ENCODE results near the gene TMA7B.
"Not testable (repeated sequence)": the region's sequence is repeated elsewhere in the genome, so short reads cannot be mapped to it uniquely, and the experiment has no call there.

TMA7B gene

DNA sequence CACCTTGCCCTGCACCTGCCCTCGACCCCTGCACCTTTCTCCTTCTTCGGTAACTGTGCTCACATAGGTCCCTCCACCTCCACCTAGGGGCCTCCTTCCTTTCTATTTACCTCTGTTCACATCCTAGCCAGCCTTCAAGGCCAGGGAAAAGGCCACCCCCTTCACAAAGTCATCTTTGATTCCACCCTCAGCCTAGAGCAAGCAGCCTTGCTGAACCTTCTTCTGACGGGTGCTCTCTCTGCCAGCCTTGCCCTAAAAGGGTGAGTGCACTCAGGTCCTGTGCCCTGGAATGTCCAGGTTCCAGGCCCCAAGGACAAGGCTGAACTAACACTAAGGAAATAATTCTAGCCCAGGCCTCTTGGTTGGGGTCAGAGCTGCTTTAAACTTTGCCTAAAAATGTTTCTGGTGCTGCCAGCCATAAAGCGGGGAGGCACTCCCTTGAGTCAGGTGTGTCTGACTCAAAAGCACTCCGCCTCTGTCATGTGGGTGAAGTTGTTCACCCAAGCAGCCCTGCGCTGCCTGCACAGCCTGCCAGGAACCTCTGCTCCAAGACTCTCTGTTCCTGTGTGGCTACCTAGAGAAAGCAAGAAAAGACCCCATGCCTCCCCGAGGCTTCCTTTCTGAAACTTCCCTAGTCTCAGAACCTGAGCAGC is 25.3 kb downstream of the TMA7B start:
- FAIRE-seq = no peak

DNA sequence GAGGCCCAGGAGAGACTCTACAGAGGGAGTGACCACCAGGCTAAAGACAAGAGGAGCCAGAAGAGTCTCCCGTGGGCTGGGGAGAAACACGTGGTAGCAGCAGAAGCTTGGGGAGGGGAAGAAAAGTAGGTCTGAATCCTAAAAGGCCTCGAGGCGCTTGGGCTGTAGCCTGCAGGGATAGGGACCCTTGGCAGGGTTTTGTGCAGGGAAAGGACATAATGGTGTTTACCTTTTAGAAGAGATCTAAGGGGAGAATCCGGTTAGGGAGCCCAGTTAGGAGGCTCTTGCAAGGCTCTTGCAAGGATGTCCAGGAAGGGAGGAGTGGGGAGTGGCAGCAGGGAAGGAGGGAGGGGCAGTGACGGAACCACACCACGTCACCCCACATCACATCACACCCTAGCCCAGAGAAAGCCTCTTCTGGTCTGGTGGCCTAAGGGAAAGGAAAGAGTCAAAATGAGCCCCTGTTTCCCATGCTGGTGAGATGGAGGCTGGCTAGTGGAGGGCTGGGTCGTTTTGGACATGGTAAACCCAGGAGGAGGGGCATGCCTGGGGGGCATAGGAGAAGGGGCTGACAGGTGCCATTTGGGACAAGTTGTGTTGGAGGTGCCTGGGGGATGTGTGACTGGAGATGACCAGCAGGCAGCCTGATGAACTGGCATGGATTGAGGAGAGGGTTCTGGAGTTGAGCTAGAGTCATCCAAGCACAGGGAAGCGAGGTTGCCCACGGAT is 28.4 kb downstream of the TMA7B start:
- no peak for FAIRE-seq

DNA sequence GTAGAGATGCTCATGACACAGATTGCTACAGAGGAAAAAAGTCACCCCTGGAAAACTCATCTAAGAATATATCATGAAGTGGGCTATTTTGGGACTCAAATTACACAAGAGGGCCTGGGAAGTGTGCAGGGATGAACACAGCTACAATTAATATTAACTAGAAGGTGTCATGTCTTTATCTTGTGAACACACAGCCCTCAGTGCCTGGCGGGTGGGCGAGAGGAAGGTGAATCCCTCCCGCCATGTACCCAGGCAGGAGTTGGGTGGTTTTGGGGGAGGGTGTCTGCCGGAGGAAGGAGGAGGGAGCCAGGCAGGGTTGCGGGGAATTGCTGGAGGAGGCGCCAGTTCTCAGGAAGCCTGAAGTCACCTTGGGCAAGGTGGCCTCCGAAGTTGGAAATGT is 29.4 kb downstream of the TMA7B start:
- FAIRE-seq = no peak

DNA sequence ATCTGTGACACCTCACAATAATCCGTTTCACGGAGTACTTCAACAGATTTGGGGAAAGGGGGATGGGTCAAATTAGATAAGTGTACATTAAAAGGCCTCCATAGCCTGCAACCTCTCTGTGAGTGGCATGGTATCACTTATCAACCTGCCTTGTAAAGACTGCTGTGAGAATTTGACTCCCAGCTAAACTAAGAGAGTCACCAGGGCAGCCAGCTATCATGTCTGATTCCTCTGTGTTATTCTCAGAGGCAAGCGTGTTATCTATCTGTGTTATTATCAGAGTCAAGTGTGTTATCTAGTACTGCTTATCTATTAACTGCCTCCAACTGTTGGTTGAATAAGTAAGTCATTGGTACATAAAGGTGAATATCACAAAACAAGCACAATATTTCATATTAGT is 30.5 kb downstream of the TMA7B start:
- FAIRE-seq = no peak

DNA sequence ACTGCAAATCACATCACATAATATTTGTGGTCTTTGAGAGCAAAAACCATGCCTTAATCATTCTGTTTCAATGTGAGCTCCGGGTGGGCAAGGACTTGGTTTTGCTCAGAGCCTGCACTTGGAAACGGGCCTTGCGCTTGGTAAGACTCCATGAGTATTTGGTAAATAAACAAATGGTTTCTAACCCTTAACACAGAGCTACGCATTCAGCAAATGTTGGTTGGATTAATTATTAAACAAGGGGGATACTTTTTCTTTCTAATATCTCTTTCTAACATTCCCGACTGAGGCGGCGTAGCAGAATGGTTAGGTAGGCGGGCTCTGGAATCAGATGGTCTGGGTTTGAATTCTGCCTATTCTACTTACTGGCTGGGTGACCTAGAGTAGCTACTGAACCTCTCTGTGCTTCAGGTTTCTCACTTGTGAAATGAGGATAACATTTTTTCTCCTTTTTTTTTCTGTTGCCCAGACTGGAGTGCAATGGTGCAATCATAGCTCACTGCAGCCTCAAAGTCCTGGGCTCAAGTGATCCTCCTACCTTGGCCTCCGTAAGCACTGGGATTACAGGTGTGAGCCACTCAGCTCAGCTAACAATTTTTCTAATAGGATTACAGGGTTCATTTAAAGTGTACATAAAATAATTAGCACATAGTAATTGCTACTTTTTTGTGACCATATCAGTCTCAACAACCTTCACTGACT is 31.1 kb downstream of the TMA7B start:
- FAIRE-seq = peak; percentile 60

DNA sequence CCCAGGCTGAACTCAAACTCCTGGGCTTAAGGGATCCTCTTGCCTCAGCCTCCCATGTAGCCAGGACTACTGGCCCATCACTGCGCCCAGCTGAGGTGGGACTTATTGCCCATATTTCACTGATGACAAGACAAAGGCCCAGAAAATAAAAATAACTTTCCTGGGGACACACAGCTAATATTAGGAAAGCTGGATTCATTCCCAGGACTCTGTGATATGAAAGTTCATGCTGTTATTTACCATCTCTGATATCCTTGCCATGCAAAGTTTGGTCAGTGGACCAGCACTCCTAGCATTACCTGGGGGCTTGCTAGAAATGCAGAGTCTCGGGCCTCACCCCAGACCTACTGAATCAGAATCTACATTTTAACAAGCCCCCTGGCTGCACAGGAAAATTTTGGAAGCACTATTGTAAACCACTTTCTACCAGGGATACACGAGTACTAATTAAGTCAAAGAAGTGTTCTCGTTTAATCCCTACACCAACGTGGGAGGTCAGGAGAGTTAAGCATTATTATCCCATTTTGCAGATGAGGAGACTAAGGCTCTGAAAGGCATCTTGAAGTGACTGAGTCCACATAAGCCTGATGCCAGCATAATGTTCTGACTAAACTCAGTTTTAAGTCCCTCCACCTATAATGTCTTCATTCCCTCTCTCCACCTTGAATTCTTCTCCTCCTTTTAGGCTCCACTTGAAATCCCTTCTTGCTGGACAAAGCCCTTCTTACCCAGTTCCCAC is 32.1 kb downstream of the TMA7B start:
- no peak for FAIRE-seq

DNA sequence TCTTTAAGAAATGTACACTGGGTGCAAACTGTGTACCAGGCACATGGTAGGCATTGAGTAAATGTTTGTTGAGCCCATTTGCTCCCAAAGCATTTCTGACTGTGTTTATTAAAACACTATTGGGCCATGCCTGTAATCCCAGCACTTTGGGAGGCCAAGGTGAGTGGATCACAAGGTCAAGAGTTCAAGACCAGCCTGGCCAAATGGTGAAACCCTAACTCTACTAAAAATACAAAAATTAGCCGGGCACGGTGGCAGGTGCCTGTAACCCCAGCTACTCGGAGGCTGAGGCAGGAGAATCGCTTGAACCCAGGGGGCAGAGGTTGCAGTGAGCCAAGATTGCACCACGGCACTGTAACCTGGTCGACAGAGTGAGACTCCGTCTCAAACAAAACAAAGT is 32.7 kb downstream of the TMA7B start:
- FAIRE-seq = not testable (repeated sequence)

DNA sequence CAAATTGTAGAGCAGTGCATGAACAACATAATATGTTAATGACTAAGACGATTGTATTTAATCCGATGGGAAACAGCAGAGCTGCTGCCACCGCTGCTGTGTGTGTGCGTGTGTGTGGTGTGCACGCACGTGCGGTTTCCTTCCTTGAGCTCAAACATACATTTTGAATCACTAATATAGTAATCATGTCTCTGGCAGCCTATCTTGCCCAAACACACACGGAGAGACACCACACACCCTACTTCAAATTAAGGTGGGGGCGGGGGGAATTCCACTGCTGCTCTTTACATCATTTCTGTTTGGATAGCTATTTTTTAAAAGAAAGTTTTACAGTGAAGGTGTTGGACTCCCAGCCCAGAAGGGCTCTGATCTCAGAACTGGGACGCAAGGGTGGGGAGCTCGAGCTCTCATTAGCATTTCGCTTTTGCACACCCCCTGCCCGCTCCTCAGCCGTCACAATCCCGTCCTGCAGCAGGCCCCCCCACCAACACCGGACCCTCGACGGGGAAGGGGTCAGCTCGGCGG is 33.9 kb downstream of the TMA7B start:
- no peak for FAIRE-seq

DNA sequence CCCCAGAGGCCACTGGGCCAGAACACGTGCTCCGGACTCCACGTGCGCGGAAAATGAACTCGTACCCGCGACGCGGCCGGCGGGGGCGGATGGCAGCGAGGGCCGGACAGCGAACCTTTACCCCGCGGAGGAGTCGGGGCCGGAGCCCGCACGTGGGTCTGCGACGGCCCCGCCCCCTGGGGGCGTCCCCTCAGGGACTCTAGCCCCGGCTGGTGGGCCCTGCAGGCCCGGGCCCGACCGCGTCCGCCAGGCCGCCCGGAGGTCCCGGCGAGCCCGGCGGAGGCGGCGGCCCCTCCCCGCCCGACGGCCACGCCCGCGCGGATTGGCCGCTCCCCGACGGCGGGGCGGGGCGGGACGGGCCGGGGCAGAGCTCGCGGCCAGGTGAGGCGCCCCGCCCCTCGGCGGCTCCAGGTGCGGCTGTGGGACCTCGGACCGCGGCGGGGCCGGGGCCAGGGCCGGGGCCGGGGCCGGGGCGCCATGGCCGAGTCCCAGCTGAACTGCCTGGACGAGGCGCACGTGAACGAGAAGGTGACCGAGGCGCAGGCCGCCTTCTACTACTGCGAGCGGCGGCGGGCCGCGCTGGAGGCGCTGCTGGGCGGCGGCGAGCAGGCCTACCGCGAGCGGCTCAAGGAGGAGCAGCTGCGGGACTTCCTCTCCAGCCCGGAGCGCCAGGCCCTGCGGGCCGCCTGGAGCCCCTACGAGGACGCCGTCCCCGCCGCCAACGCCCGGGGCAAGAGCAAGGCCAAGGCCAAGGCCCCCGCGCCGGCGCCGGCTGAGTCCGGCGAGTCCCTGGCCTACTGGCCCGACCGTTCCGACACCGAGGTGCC is 34.6 kb downstream of the TMA7B start, which contains the start of gene FAM83F:
Gene FAM83F (plus strand): TSS at position 389 of the 827 bp plus-strand sequence. CDS start 89 bp downstream, at position 478.
- FAIRE-seq = no peak

DNA sequence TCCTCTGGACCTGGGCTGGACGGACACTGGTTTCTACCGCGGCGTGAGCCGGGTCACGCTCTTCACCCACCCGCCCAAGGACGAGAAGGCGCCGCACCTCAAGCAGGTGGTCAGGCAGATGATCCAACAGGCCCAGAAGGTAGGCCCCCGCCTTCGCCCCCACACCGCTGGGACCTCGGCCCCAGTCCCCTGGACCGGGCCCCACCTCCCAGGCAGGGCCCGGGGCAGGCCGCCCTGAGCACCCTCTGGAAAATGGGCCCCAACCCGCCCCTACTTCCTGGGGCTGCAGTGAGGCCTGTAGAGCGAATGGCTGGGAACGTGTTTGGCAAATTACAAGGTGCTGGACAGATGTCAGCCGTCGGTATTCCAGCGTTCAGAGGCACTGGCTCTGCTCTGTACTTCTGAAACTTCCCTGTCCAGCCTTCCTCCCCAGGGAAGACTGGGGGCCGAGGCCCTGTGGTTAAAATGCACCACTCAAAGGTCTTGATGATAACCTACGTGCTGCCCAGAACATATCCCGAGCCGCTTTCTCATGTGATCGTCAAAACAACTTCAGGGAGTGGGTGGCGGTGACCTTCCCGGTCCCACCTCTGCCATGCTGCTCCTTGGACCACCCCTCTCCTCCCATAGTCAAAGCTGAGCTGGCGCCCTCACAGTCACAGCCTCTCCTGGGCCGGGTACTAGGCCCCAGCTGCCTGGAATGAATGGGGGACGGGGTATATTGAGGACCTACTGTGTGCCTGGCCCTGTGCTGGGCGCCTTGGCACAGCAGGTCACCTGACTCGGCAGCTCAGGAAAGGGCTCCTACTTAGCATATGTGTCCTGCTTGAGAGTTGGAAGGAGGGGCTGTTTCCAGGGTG is 35.4 kb downstream of the TMA7B start:
- FAIRE-seq = no peak

DNA sequence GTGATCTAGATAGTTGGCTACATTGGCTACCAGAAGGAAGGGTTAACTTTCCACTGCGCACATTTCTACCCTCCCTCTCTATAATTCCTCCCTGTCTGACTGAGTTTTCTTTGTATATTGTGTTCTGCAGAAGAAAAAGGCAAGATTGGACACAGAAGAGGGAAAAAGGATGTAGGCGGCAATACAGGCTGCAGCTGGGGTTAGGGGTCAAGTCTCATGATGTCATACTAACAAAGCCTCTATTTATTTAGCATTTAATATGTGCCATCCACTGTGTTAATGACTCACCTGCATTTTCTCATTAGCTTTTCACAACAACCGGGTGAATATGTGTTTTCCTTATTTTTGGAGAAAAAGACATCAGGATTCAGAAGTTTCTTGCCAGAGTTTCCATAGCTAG is 36.5 kb downstream of the TMA7B start:
- no peak for FAIRE-seq

DNA sequence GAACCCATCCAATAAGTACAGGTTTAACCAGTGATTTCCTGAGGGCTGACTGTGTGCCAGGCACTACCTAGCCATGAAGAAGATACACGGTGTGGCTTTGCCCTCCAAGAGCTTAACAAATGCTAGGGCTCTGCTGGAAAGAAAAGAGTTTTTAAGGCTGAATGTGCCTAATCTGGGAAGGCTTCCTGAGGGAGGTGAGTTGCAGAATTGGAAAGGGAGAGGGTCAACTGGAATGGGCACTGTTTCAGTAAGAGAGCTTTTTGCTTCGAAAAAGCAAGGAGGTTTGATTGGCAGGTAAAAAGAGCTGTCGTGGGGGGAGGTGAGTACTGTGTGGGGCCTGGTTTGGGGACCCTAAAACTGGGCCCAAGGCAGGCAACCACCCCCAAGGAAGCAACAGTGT is 37.2 kb downstream of the TMA7B start:
- FAIRE-seq = no peak

DNA sequence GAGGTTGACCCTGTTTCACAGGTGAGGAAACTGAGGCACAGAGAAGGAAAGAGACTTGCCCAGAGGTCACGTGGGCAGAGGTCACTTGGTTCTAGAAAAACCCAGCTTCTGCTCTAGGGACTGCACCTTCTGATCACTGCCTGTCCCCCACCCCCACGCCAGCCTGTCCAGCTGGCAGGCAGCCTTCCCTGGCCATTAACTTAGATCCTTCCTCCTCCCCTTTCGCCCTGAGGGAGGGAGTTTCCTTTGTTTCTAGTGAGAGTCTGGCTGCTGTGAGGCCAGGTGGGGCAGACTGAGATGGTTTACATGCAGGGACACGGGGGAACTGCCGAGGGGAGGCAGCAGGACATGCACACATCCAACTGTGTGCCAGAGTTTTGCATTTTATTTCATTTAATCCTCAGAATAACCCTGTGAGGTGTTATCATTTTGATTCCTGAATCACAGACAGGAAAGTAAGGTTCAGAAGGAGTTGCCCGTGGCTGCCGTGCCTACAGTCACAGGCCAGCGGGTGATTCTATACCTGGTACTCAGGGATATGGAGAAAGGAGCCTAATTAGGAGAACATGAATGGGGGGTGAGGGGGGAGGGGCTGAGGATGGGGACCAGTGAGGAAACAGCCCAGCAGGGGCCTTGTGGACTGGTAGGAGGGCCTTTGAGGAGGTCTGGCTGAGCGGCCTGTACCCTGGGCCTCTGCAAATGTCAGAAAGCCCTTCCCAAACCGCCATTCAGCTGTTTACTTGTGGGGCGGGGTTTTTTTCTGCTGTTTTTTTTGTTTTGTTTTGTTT is 37.9 kb downstream of the TMA7B start:
- no peak for FAIRE-seq

DNA sequence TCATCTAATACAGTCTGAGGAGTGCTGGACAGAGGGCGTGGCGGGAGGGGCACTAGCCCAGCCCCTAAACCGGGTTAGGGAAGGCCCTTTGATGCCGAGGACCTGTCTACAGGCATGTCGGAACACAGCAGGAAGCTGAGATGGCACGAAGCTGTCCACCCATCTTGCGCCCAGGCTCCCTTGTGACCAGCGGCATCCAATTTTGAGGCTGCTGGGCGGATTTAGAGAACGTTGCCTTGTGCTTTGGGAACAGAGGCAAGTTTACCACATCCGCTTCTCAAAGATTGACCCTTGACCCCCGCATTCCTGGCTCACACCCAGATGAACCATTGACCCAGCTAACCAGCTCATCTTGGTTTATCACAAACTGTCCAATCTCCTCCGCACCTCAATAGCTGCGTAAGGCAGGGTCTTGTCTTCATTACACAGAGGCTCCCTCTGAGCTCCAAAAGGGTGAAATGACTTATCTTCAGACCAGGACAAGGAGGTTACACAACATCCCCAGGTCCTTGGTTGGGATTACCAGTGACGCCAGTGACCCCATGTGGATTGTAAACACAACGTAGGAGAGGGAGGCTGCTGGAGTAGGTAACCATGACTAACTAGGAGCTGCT is 39.1 kb downstream of the TMA7B start:
- no peak for FAIRE-seq

DNA sequence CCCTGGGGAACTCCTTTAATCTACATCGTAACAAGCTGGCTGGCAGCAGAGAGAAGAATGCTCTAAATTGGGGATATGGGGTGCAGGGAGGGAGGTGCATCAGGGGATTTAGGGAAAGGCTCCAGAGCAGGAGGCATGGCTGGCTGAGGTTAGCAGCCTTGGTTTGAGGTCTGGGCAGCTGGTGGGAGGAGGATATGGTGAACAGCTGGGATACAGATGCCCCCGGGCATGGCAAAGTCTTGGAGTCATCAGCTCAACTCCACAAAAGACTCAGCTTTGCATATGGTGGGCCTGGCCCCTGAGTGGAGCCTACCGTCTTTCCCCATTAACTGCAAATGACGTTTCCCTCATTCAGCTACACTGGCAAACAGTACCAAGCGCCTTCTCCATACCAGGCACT is 40.0 kb downstream of the TMA7B start:
- FAIRE-seq = no peak

DNA sequence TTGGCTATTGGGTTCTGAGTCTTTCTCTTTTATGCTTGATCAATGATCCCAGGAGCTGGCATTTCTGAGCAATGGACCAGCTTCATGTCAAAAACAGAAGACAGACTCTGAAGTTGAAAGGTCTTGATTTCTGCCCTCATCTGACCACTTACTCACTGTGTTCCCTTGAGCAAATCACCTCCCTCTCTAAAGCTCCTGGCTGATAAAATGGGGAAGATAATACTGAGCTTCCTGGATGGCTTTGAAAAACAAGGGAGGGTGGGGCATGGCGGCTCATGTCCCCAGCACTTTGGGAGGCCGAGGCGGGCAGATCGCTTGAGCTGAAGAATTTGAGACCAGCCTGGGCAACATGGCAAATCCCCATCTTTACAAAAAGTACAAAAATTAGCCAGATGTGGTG is 40.9 kb downstream of the TMA7B start:
- FAIRE-seq = no peak

DNA sequence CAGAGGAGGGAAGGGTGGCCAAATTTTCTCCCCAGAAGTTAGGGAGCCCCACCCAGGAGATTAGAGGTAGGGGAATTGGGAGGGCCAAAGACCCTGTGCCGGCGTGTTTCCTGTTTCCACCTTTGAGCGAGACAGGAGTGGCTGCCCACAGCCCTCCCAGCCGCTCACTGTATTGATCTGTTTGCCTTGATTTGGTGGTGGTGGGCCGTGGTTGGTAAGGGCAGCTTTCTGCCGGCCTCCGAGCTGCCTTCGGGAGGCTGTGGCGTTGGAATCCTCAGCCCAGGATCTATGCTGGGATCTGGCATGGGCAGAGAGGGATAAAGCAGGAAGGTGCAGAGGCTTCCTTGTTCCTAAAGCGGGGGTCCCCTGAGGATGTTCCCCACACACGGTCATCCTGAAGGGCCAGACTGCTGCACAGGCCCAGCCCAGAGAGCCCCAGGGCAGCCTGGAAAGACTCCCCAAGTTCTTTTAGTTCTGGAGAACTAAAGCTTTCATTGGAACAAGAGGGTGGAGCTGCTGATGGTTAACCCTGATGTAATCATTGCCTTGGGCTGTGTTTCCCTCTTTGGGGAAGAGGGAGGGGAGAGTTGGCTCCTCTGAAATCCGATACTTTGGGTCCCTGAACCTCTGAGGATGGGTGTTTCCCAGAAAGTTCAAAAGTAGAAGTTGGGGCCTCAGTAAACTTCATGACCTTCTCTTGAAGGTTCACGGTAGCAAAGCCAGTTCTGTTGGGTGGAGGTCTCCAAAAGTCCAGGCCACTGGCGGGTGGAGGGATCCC is 41.8 kb downstream of the TMA7B start:
- no peak for FAIRE-seq

DNA sequence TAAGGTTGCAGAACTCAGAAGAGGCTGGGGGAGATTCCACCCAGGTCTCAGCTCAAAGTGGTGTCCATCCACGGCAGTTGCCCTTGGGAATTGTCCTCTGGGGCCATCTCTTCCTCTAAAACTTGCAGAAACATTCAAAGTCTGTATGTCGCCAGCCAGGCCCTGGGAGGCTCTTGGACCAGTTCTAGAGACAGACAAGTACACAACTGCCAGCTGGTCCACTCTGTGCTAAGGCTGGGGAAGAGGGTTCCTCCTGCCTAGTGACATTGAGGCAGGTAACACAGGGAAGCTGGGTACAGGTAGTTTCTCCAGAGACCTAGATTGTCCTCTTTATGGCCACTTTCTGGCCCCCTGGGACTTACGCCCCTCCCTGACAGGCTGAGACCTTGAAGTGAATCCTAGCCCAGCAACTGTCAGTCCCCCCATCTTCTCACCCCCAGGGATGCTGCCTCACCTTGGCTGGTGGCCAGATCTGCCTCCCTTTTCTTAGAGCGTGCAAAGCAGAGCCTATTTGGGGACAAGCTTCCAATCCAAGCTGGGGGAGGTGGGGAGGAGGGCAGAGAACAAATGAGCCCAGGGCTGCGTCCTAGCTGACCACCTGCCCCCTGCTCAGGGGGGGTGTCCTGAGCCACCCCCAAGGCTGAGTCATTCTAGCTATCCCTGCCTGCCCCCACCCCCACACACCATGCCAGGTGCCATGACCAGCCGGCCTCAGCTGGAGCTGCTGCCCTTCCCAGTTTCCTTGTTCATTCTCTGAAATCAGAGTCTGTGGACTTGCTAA is 42.9 kb downstream of the TMA7B start:
- FAIRE-seq = no peak

Measured in islet of Langerhans (tissue), 1 donor.